Neural cell (in vitro differentiated cells): ENCODE data around the gene MDM2.

ENCODE experiments used
- CTCF ChIP-seq: fragments of 450-650 bp; IDR thresholded peaks from 2 replicates; pipeline ENCODE4 v1.5.1; 2014; ENCODE audit warnings: antibody characterized with exemption, mild to moderate bottlenecking, moderate library complexity; ENCODE audit not compliant: poor library complexity, severe bottlenecking
- EZH2 ChIP-seq: fragments of 200-600, 300-800 bp; shearing (Covaris generic), sonication (generic); IDR thresholded peaks from 2 replicates; pipeline ENCODE4 v1.6.1; 2014; ENCODE audit warnings: antibody characterized with exemption, low read length, borderline replicate concordance, mild to moderate bottlenecking; ENCODE audit not compliant: insufficient read depth, poor library complexity, severe bottlenecking
- MXI1 ChIP-seq: fragments of 450-650 bp; conservative IDR thresholded peaks from 2 replicates; pipeline ENCODE4 v1.6.1; 2014; ENCODE audit warnings: antibody characterized with exemption, mild to moderate bottlenecking; ENCODE audit not compliant: poor library complexity, severe bottlenecking
- POLR2AphosphoS5 ChIP-seq: IDR thresholded peaks from 2 replicates; pipeline ENCODE4 v1.6.1; 2012
- REST ChIP-seq: IDR thresholded peaks from 2 replicates; pipeline ENCODE4 v1.6.1; 2012; ENCODE audit warnings: borderline replicate concordance
- TAF1 ChIP-seq: IDR thresholded peaks from 2 replicates; pipeline ENCODE4 v1.6.1; 2012; ENCODE audit warnings: low read depth

- TF ChIP-seq CTCF (no peak), POLR2AphosphoS5 (no peak), EZH2 (no peak), REST (no peak), TAF1 (no peak), MXI1 (no peak)
Measured at GRCh38 chr12:68856510-68856909, 48.5 kb downstream of the MDM2 start.
